Fibroblast of mammary gland (primary cell): ENCODE results near the gene OR52M1.

Experiments
- DNase-seq: peaks from one replicate; pipeline ENCODE4 v3.0.0-alpha.2; 2010; ENCODE audit warnings: low read depth
- H3K4me3 ChIP-seq: 2 replicates; pipeline ENCODE4 v1.5.1; 2011; ENCODE audit warnings: low read depth, mild to moderate bottlenecking, low read length, moderate library complexity; ENCODE audit not compliant: control insufficient read depth
- CTCF ChIP-seq: conservative IDR thresholded peaks from 2 replicates; pipeline ENCODE4 v1.5.1; 2011; ENCODE audit warnings: low read depth, low read length, inconsistent platforms; ENCODE audit not compliant: control insufficient read depth, insufficient read depth

Gene OR52M1

GRCh38 chr11:4565371-4565770 is 20.4 kb downstream of the OR52M1 start:
- no peak overlapping the region for H3K4me3 ChIP-seq
- TF ChIP-seq CTCF = no peak
- DNase-seq = no peak

- no peak for DNase-seq
- no peak overlapping the region for H3K4me3 ChIP-seq
- TF ChIP-seq CTCF = no peak
Observed at GRCh38 chr11:4569075-4569474, 24.1 kb downstream of the OR52M1 start.

- no peak for DNase-seq
- H3K4me3 ChIP-seq = no peak overlapping the region
- TF ChIP-seq CTCF = no peak
Observed at GRCh38 chr11:4576880-4577279, 31.9 kb downstream of the OR52M1 start.

- DNase-seq = no peak
- TF ChIP-seq CTCF = no peak
- no peak overlapping the region for H3K4me3 ChIP-seq
Observed at GRCh38 chr11:4577761-4578160, 32.8 kb downstream of the OR52M1 start.

GRCh38 chr11:4578624-4579023 is 33.6 kb downstream of the OR52M1 start:
- no peak overlapping the region for H3K4me3 ChIP-seq
- DNase-seq = no peak
- TF ChIP-seq CTCF = no peak

- DNase-seq = no peak
- TF ChIP-seq CTCF = no peak
- H3K4me3 ChIP-seq = no peak overlapping the region
Observed at GRCh38 chr11:4580124-4580523, 35.1 kb downstream of the OR52M1 start.

GRCh38 chr11:4581443-4581842 is 36.5 kb downstream of the OR52M1 start, which contains the start of gene OR52I2:
Gene OR52I2 (plus strand): TSS chr11:4581743.
- TF ChIP-seq CTCF = no peak
- H3K4me3 ChIP-seq = no peak within 1 kb of the TSS
- DNase-seq = no peak
